SK-MEL-5 (cell line): ENCODE data around the gene CR1L. TPM values are rescaled to one million over a fixed set of nuclear protein-coding genes. Genes with fewer than 3 reads are reported as not detected.
"Not testable (repeated sequence)": the region's sequence is repeated elsewhere in the genome, so short reads cannot be mapped to it uniquely, and the experiment has no call there.

Experiments used
- DNase-seq: peaks from one replicate; pipeline ENCODE4 v3.0.0-alpha.2; 2016; ENCODE audit warnings: low read depth, low spot score
- in situ Hi-C: cut with HindIII; loops from 2 replicates; pipeline ENCODE4 v1.10.0; 2016; ENCODE audit warnings: low sequenced_read_pairs, high pct_unique_total_duplicates, low pct_unique_long_range_greater_than_20kb
- polyA plus RNA-seq, 2 experiments: library from polyadenylated mRNA; depleted of rRNA; stranded (reverse); fragments of >200 nt; gene quantifications; 2 replicates each; pipeline ENCODE4 v1.2.3, GENCODE V29; 2015
- total RNA-seq: library from RNA; depleted of rRNA; stranded (reverse); fragments of >200 nt; shearing (Covaris generic); gene quantifications from 2 replicates; pipeline ENCODE4 v1.2.3, GENCODE V29; 2014; rRNA removed

Gene CR1L
- not detected in 2 replicates for total RNA-seq
- polyA plus RNA-seq (2015; cell fraction: cytosol; rRNA removed): not detected in 2 replicates
- not detected in 2 replicates for polyA plus RNA-seq (2015; cell fraction: nucleus; rRNA removed)

DNA sequence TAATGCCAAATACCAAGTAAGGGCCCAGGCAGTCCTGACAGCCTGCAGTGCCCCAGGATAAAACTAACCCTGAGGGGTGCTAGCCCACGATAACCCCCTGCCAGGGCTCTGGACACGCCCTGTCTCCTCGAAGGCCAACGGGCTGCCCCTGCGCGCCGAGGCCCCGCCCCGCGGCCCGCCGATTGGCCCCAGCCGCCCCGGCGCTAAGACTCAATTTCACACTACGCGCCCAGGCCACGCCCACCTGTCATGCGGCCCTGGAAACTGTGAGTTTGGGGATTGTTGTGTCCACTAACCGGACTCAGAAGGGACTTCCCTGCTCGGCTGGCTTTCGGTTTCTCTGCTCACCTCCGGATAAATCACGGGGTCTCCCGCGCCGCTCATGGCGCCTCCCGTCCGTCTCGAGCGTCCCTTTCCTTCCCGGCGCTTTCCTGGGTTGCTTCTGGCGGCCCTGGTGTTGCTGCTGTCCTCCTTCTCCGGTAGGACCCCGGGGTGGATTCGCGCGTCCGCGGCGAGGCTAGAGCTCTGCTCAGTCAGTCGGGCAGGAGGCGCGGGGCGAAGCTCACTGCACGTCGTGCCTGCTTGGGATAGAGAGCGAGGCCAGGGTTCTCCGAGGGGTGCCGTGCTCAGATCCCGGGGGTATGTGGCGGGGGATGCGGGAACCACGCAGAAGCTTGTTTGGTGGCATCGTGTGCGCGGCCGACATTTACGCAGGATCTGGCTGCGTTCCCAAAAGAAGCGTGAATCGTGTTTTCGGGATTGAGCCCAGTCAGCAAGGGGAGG is at the start of gene CR1L:
CR1L (plus strand) TSS at position 282 of the 783 bp plus-strand sequence; CDS start at position 383, 101 bp downstream.
- in situ Hi-C loops: no loop called here

DNA sequence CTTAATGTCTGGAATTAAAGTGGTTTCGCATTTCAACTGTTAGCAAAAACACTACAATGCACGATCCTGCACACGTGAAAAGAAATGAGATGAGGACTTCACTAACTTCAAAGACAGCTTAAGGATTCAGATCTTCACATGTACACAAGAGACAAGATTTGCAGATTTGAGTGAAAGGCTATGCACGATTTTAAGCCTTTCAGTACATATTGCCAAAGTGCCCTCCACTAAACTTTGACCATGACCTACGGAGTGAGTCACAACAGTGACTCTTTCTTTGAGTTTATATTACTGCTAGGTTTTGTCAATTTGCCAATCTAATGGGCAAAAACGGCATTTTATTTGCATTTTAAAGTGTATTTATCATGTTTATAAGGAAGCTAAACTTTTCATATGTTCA is 41.2 kb upstream of the CR1L start:
- DNase-seq: no peak
- in situ Hi-C loops: no loop called here

More for the DNA sequence above, at the start of gene CR1L:
- DNase-seq: peak; percentile 31

DNA sequence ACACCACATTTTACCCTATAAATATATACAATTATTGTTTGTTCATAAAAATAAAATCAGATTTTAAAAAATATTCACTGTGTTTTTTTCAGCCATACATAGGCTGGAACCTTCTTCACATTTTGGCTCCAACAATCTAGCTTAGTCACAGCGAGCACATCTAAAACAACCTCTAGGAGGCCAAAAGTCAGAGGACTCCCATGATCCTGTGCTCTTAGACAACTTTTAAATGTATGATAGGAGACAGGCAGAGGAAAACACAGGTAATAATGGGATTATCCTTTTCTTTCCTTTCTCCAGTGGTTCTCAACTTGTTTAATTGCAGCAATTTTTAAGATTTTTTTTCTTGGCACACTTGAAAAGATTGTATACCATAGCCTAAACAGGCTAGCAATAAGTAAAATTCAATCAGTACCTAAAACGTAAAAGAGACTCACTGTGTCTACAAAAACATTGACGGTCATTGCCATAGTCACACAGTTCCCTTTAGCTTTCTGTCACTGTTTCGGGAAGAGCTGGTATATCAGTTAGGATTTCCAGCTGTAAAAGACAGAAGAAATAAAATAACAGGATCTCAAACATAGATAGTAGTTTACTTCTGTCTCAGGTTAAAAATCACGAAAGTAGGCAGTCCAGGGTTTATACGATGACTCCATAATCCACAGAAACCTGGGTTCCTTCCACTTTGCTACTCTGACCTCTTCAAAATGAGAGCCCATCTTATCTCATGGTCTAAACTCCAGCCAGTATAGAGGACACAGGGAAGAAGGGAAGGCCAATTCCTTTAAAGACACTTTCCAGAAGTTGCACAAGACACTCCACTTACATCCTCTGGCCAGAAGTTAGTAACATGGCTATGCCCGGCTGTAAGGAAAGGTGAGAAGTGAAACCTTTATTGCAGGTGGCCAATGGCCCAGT is 39.2 kb upstream of the CR1L start:
- DNase-seq: no peak

DNA sequence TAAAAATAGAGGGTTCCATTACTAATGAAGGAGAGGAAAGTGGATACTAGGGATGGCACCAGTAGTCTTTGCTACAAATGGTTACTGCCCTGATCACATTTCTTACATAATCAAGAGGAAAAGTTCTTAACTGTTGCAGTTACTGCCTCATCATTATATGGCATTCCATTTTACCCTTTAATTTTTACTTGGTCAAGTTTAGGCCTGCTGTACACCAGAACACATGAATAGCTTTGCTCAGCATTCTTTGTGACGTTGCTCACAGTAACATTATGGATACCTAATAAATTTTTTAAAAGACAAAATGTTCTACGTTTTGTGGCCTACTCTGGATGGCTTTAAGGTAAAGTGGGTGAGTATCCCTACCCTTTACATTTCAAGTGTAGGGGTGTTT is 38.6 kb upstream of the CR1L start:
- in situ Hi-C loops: no loop called here

More for the DNA sequence above, 39.2 kb upstream of the CR1L start:
- in situ Hi-C loops: no loop called here

DNA sequence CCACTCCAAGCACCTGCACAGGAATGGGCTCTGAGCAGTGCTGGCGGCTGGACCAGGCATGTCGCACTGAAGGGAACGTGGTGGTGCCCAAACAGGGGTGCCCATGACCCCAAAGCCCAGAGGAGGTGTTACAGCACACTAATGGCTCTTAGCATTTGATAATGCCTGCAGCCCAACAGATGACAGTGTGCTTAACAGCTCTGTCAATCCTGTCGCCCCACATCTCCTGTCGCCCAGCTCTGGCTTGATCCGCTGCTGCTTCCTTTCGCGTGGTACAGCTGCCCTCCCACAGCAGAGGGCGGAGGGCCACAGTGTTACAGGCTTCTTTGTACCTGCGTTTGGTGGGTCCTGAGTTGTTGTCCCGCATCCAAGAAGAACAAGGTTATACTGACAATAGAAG is 32.2 kb upstream of the CR1L start:
- no peak for DNase-seq
- in situ Hi-C loops: no loop called here

More for the DNA sequence above, 38.6 kb upstream of the CR1L start:
- no peak for DNase-seq

DNA sequence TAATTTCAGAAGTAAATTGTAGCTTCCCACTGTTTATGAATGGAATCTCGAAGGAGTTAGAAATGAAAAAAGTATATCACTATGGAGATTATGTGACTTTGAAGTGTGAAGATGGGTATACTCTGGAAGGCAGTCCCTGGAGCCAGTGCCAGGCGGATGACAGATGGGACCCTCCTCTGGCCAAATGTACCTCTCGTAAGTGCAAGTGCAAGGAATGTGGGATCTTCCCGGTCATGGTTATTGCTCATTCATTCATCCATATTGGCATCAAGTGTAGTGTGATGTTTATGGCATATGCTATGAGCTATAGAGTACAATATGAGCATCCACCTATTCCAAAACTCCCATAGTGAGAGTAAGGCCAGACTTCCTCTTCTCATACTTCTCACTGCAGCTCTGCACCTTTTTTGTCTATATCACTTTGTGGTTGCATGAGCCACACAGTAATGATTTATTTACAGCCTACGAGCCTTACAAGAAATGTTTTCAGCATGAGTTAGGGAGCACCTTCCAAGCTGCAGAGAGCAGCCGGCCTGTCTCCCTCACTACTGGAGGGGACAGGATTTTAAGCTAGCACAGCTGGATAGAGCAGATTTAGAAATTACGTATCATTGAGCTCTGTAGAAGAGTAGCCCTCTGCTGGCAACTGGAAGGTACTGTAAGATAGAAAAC is 24.9 kb upstream of the CR1L start:
- in situ Hi-C loops: no loop called here
- peak; percentile 73 for DNase-seq

- no peak for DNase-seq
- in situ Hi-C loops: no loop called here
These were observed 24.4 kb upstream of the CR1L start for GRCh38 chr1:207620543-207620893.

DNA sequence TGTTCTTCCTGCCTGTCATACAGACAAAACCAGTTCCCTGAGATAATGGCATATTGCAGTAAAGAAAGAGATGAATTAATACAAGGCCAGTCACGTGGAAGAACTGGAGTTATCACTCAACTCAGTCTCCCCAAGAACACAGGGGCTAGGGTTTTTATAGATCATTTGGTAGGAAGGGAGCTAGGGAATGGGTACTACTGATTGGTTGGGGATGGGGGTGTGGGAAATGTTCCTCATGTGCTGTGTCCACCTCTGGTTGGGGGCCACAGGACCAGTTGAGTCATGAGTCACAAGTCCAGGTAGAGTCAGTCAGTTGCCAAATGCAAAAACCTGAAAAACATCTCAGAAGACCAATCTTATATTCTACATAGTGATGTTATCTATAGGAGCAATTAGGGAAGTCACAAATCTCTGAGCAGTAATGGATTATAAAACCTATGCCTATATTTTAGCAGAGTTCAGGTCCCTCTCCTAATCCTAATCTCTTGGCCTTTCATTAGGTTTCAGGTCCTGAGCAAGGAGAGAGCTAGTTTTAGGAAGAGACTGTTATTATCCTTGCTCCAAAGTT is 19.3 kb upstream of the CR1L start:
- DNase-seq, in situ Hi-C loops: not testable (repeated sequence)

DNA sequence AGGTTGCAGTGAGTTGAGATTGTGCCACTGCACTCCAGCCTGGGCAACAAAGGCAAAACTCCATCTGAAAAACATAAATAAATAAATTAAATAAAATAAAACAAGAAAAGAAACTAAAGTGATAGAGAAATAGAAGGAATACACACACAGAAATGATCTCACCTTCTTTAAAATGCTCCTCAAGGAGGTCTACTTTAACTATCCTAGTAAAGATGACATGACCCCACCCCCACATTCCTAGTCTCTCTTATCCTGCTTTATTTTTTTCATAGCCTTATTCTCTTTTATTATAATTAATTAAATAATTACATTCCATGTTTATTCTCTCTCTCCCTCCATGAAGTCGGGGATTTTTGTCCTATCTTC is 18.0 kb upstream of the CR1L start:
- in situ Hi-C loops: no loop called here
- no peak for DNase-seq

- in situ Hi-C loops: no loop called here
- no peak for DNase-seq
These were observed 17.4 kb upstream of the CR1L start for GRCh38 chr1:207627496-207627895.

GRCh38 chr1:207628776-207629175 is 16.2 kb upstream of the CR1L start:
- DNase-seq: no peak
- in situ Hi-C loops: no loop called here

GRCh38 chr1:207631137-207631536 is 13.8 kb upstream of the CR1L start:
- in situ Hi-C loops: no loop called here
- no peak for DNase-seq

DNA sequence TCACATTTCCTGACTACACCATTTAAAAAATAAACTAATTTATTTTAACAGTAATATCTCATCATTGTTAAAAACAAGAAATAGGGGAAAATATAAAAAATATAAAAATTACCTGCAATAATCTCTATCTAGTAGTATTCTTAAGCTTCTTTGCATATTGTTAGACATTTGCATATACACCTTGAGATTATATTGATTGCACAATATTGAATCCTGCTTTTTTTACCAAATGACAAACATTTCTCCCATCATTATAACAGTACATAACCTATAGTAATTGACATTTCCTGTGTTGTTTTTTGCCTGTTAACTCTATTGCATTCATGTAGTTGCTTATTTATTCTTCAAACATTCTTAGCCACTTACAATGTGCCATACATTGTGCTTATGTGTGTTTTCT is 11.7 kb upstream of the CR1L start:
- in situ Hi-C loops: no loop called here

DNA sequence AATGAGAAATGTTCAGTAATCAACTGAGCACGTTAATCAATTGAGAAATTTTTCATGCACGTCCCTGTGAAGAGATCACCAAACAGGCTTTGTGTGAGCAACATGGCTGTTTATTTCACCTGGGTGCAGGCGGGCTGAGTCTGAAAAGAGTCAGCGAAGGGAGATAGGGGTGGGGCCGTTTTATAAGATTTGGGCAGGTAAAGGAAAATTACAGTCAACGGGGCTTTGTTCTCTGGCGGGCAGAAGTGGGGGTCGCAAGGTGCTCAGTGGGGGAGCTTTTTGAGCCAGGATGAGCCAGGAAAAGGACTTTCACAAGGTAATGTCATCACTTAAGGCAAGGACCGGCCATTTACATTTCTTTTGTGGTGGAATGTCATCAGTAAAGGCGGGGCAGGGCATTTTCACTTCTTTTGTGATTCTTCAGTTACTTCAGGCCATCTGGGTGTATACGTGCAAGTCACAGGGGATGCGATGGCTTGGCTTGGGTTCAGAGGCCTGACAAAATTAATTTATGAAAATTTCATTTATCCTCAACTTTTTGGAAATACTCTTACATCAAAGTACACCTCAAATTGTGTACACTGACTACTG is 11.1 kb upstream of the CR1L start:
- DNase-seq, in situ Hi-C loops: not testable (repeated sequence)

More for the DNA sequence above, 11.7 kb upstream of the CR1L start:
- DNase-seq: no peak

- DNase-seq, in situ Hi-C loops: not testable (repeated sequence)
These were observed 10.6 kb upstream of the CR1L start for GRCh38 chr1:207634293-207634692.

DNA sequence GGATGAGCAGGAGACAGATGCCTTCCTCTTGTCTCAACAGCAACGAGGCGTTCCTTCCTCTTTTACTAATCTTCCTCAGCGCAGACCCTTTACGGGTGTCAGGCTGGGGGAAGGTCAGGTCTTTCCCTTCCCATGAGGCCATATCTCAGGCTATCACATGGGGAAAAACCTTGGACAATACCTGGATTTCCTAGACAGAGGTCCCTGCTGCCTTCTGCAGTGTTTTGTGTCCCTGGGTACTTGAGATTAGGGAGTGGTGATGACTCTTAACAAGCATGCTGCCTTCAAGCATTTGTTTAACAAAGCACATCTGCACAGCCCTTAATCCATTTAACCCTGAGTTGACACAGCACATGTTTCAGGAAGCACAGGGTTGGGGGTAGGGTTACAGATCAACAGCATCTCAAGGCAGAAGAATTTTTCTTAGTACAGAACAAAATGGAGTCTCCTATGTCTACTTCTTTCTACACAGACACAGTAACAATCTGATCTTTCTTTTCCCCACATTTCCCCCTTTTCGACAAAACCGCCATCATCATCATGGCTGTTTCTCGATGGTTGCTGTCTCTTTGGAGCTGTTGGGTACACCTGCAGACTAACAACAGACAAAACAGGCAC is 9.3 kb upstream of the CR1L start:
- DNase-seq, in situ Hi-C loops: not testable (repeated sequence)
